Activated B cell treated with CpG ODN at 0.5 μM for 24 hours (primary cell): ENCODE data around the gene ATG101. TPM values are rescaled to one million over a fixed set of nuclear protein-coding genes. Genes with fewer than 3 reads are reported as not detected.

Experiments
- ATAC-seq: fragments of 200-7000 bp; cut with Tn5 transposase; one replicate; pipeline ENCODE4 v1.10.0; 2021; ENCODE audit warnings: low read depth, mild to moderate bottlenecking, moderate library complexity
- CTCF ChIA-PET: fragments of 350-600 bp; sonication (Branson Sonifier 250); formaldehyde crosslinking; loops from one replicate; lab custom pipeline; 2021; ENCODE audit warnings: antibody characterized with exemption; lab: Charles Lee
- POLR2A ChIA-PET: fragments of 350-600 bp; sonication (Branson Sonifier 250); formaldehyde crosslinking; loops from one replicate; lab custom pipeline; 2021; ENCODE audit warnings: antibody characterized with exemption; lab: Charles Lee
- DNase-seq: peaks from one replicate; pipeline ENCODE4 v3.0.0; 2022
- H3K27ac Mint-ChIP-seq: one replicate; pipeline ENCODE4 v1.8.0; 2020; ENCODE audit warnings: mixed read lengths
- H3K27me3 Mint-ChIP-seq: one replicate; pipeline ENCODE4 v1.8.0; 2021; ENCODE audit warnings: mixed read lengths
- H3K36me3 Mint-ChIP-seq: one replicate; pipeline ENCODE4 v1.8.0; 2021; ENCODE audit warnings: low read depth, mixed read lengths
- H3K4me1 Mint-ChIP-seq: one replicate; pipeline ENCODE4 v1.8.0; 2021; ENCODE audit warnings: mixed read lengths
- H3K4me3 Mint-ChIP-seq: one replicate; pipeline ENCODE4 v1.8.0; 2020; ENCODE audit warnings: mild to moderate bottlenecking, mixed read lengths
- H3K9me3 Mint-ChIP-seq: one replicate; pipeline ENCODE4 v1.8.0; 2020; ENCODE audit warnings: mixed read lengths
- CTCF ChIP-seq: fragments of 200-600 bp; IDR thresholded peaks from one replicate; pipeline ENCODE4 v1.8.0; 2022; ENCODE audit warnings: antibody characterized with exemption, mild to moderate bottlenecking
- intact Hi-C: fragments of 100-400 bp; cut with micrococcal nuclease; formaldehyde crosslinking; loops from one replicate; pipeline ENCODE4 v1.15.1; 2024
- total RNA-seq: library from RNA; stranded (reverse); gene quantifications from 2 replicates; pipeline ENCODE4 v1.2.3, GENCODE V29; 2022

Gene ATG101
- total RNA-seq, 1 donor from 2014 or later, result 25.6 TPM

- DNase-seq (no peak), ATAC-seq (no peak)
- Mint-ChIP-seq H3K27me3 (no peaks in the 10 kb centered on the region), H3K4me3 (no peak overlapping the region), H3K4me1 (peaks cover 3% of the 10 kb centered on the region), H3K36me3 (peaks cover 8% of the 10 kb centered on the region), H3K27ac (no peak overlapping the region), H3K9me3 (no peaks in the 10 kb centered on the region)
- ChIA-PET CTCF (interaction anchor here (1.2 kb wide), 1 partner anchor 38 kb away, joined by 3 read pairs; no protein-coding TSS in a partner anchor), POLR2A (no interaction called here)
- intact Hi-C loops, result no loop called here
- TF ChIP-seq CTCF, result no peak
Measured at GRCh38 chr12:52063981-52064649, 5.7 kb upstream of the ATG101 start.

GRCh38 chr12:52066346-52067080, 3.3 kb upstream of the ATG101 start:
- H3K9me3 Mint-ChIP-seq, result no peaks in the 10 kb centered on the region
- intact Hi-C loops, result no loop called here
- peaks cover 4% of the 10 kb centered on the region for H3K36me3 Mint-ChIP-seq
- H3K27me3 Mint-ChIP-seq, result no peaks in the 10 kb centered on the region
- no peak for TF ChIP-seq CTCF
- ChIA-PET POLR2A (interaction anchor here (7.8 kb wide), 1 partner anchor 14 kb away, joined by 99 read pairs; the partner anchor contains the start of gene NR4A1), CTCF (interaction anchor here (0.8 to 7.0 kb wide), 2 partner anchors 18 to 41 kb away, joined by 3 to 89 read pairs; no protein-coding TSS in a partner anchor)
- no peak for DNase-seq
- H3K27ac Mint-ChIP-seq, result no peak overlapping the region
- H3K4me1 Mint-ChIP-seq, result peaks cover 23% of the 10 kb centered on the region
- no peak overlapping the region for H3K4me3 Mint-ChIP-seq
- no peak for ATAC-seq

- CTCF ChIA-PET, result interaction anchor here (0.8 to 7.0 kb wide), 2 partner anchors 17 to 41 kb away, joined by 3 to 89 read pairs; no protein-coding TSS in a partner anchor
- intact Hi-C loops, result no loop called here
- POLR2A ChIA-PET, result interaction anchor here (7.8 kb wide), 1 partner anchor 15 kb away, joined by 99 read pairs; the partner anchor contains the start of gene NR4A1
Measured at GRCh38 chr12:52067081-52067374, 2.8 kb upstream of the ATG101 start.

GRCh38 chr12:52070185-52070925, 577 bp downstream of the ATG101 start:
- H3K9me3 Mint-ChIP-seq, result no peaks in the 10 kb centered on the region
- ChIA-PET POLR2A (interaction anchor here (0.8 to 7.8 kb wide), 18 partner anchors 11 to 1959 kb away, joined by 3 to 99 read pairs (median 6); partner anchors contain the start of genes NR4A1 and TAMALIN), CTCF (interaction anchor here (0.7 to 7.0 kb wide), 12 partner anchors 8 to 89 kb away, joined by 3 to 89 read pairs (median 4); partner anchors contain the start of gene NR4A1)
- H3K27me3 Mint-ChIP-seq, result no peaks in the 10 kb centered on the region
- intact Hi-C loops, result no loop called here
- peaks cover 54% of the 10 kb centered on the region for H3K4me1 Mint-ChIP-seq
- no peak for ATAC-seq
- no peak for TF ChIP-seq CTCF
- DNase-seq, result no peak
- H3K27ac Mint-ChIP-seq, result peak overlapping the region; percentile 96
- peaks cover 33% of the 10 kb centered on the region for H3K36me3 Mint-ChIP-seq
- peak overlapping the region; percentile 87 for H3K4me3 Mint-ChIP-seq

More at GRCh38 chr12:52067081-52067374, 2.8 kb upstream of the ATG101 start:
- Mint-ChIP-seq H3K27ac (no peak overlapping the region), H3K27me3 (no peaks in the 10 kb centered on the region), H3K9me3 (no peaks in the 10 kb centered on the region), H3K4me1 (peaks cover 27% of the 10 kb centered on the region), H3K36me3 (peaks cover 4% of the 10 kb centered on the region), H3K4me3 (no peak overlapping the region)
- no peak for TF ChIP-seq CTCF
- no peak for DNase-seq
- no peak for ATAC-seq
